ENCODE measurements around the gene LPIN1.
A peak's percentile ranks its signal among the peaks of the same experiment; 100 is the strongest.

GRCh38 chr2:11738589-11739436 lies 7.6 kb upstream of the LPIN1 start:
- TF ChIP-seq POLR2A (IDR thresholded peaks at IDR 0.05; ENCODE audit: low read depth): no peak
- peak; percentile 43 to 59 (median 57) for TF ChIP-seq CTCF (IDR thresholded peaks at IDR 0.05)
- TF ChIP-seq EP300 (IDR thresholded peaks at IDR 0.05): no peak
- peak; percentile 60 to 72 for TF ChIP-seq POLR2AphosphoS5 (IDR thresholded peaks at IDR 0.05)

Measured in esophagus muscularis mucosa (tissue), 4 donors.